ENCODE measurements around the gene EYS. TPM values are rescaled to one million over a fixed set of nuclear protein-coding genes. Genes with fewer than 3 reads are reported as not detected.

EYS gene
- total RNA-seq, 1 experiment from 2014 or later, result not detected

DNA sequence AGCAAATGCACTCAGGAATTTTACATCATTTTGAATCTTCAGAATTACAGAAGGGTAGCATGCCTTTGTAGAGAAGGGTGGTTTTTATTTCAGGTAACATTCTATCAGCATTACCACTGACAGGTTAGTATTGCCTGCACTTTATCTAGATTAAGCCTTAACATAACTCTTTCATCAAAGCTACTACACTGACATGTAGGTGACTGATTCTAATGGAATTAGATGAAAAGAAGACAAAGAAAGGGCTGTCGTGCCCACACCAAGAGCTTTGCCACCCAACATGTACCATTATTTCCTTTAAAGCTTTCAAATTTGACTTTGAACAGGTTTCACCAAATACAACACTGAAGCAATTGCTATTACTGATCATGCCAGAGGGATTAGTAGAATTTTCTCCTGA, 551.9 kb downstream of the EYS start (continued):
- TF ChIP-seq, protein P1, sequence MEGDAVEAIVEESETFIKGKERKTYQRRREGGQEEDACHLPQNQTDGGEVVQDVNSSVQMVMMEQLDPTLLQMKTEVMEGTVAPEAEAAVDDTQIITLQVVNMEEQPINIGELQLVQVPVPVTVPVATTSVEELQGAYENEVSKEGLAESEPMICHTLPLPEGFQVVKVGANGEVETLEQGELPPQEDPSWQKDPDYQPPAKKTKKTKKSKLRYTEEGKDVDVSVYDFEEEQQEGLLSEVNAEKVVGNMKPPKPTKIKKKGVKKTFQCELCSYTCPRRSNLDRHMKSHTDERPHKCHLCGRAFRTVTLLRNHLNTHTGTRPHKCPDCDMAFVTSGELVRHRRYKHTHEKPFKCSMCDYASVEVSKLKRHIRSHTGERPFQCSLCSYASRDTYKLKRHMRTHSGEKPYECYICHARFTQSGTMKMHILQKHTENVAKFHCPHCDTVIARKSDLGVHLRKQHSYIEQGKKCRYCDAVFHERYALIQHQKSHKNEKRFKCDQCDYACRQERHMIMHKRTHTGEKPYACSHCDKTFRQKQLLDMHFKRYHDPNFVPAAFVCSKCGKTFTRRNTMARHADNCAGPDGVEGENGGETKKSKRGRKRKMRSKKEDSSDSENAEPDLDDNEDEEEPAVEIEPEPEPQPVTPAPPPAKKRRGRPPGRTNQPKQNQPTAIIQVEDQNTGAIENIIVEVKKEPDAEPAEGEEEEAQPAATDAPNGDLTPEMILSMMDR (IDR thresholded peaks at IDR 0.05 in 2 of 3, conservative IDR thresholded peaks at IDR 0.05 in 1 of 3; ENCODE audit: borderline replicate concordance in 1 of 3, insufficient read depth in 1 of 3, low read depth in 2 of 3, low read length in 2 of 3), result no peak
- TF ChIP-seq POLR2AphosphoS5 (IDR thresholded peaks at IDR 0.05; ENCODE audit: low read depth, low read length), result no peak

DNA sequence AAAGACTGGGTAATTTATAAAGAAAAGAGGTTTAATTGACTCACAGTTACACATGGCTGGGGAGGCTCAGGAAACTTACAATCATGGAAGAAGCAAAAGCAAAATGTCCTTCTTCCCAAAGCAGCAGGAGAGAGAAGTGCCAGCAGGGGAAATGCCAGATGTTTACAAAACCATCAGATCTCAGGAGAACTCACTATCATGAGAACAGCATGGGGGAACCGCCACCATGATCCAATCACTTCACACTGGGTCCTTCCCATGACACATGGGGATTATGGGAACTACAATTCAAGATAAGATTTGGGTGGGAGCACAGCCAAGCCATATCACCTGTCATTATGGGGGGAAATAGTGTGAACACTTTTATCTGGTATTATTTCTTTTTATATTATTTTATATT, 557.2 kb downstream of the EYS start:
- TF ChIP-seq, protein P1 (IDR thresholded peaks at IDR 0.05 in 2 of 3, conservative IDR thresholded peaks at IDR 0.05 in 1 of 3; ENCODE audit: borderline replicate concordance in 1 of 3, insufficient read depth in 1 of 3, low read depth in 2 of 3, low read length in 2 of 3), result no peak
- TF ChIP-seq SP1 (IDR thresholded peaks at IDR 0.05; ENCODE audit: low read depth), result no peak
- TF ChIP-seq POLR2A (IDR thresholded peaks at IDR 0.05; ENCODE audit: borderline replicate concordance, extremely low read depth, insufficient read depth, insufficient read length), result no peak
- H3K9ac ChIP-seq (ENCODE audit: low read length), result no peak overlapping the region
- H3K27me3 ChIP-seq (ENCODE audit: insufficient read depth, low read length), result no peaks in the 10 kb centered on the region
- DNase-seq (ENCODE audit: low read depth, low spot score), result no peak
- POLR2A ChIA-PET, result no interaction called here
- H3K79me2 ChIP-seq (ENCODE audit: insufficient read depth, low read length), result no peaks in the 10 kb centered on the region
- H3K9me3 ChIP-seq (ENCODE audit: control insufficient read depth in 1 of 2, insufficient read depth in 1 of 2, low read depth in 1 of 2, low read length in 2 of 2), result peaks cover 3 to 13% of the 10 kb centered on the region in 2 experiments; a peak in 3 of 4 replicates
- CTCF ChIA-PET, result no interaction called here
- no peak overlapping the region for H3K4me2 ChIP-seq (ENCODE audit: low read length)
- ATAC-seq, result no peak
- H2AFZ ChIP-seq (ENCODE audit: low read depth, low read length, poor library complexity, severe bottlenecking), result no peak overlapping the region
- RAD21 ChIA-PET (ENCODE audit: low non-redundant PET in 1 of 2, low total read pairs in 2 of 2, uncharacterized antibody in 2 of 2, unreplicated experiment in 2 of 2), result no interaction called here
- H3K36me3 ChIP-seq (ENCODE audit: control insufficient read depth in 1 of 2, insufficient read depth in 2 of 2, low read length in 2 of 2), result no peaks in the 10 kb centered on the region
- no TSS peak for BruUV-seq (replicated peaks)
- H4K20me1 ChIP-seq (ENCODE audit: insufficient read depth), result no peaks in the 10 kb centered on the region
- intact Hi-C loops (cut with micrococcal nuclease), result no loop called here
- H3K4me1 ChIP-seq (ENCODE audit: control insufficient read depth in 1 of 2, insufficient read depth in 2 of 2, low read length in 2 of 2), result no peaks in the 10 kb centered on the region
- no peak overlapping the region for H3K4me3 ChIP-seq (replicated peaks in 1 of 2; ENCODE audit: low read depth in 1 of 2, low read length in 2 of 2)
- no peak overlapping the region for H3K27ac ChIP-seq (ENCODE audit: low read depth, low read length)
- H3K9me2 ChIP-seq (ENCODE audit: insufficient read depth), result no peaks in the 10 kb centered on the region
